HepG2 (cell line): ENCODE measurements around the gene KMT5C. TPM values are rescaled to one million over a fixed set of nuclear protein-coding genes. Genes with fewer than 3 reads are reported as not detected.

Experiments used
- ASH2L ChIP-seq: fragments of 300-600, 200-600 bp; sonication (generic); IDR thresholded peaks from 2 replicates; pipeline ENCODE4 v1.7.0; 2017; ENCODE audit warnings: low read depth, mild to moderate bottlenecking, moderate library complexity, mixed read lengths, low read length; ENCODE audit not compliant: insufficient read length
- CEBPZ ChIP-seq: IDR thresholded peaks from 2 replicates; pipeline ENCODE4 v1.6.1; 2012; ENCODE audit warnings: low read length, improper control_type of control experiment
- ERF ChIP-seq: IDR thresholded peaks from 2 replicates; pipeline ENCODE4 v1.6.1; 2018; ENCODE audit warnings: missing biosample characterization, missing genetic modification reagents
- GTF2F1 ChIP-seq: fragments of 150-350 bp; IDR thresholded peaks from 2 replicates; pipeline ENCODE4 v1.6.1; 2014; ENCODE audit warnings: low read length
- HES4 ChIP-seq: sonication (generic); formaldehyde crosslinking; IDR thresholded peaks from 2 replicates; pipeline ENCODE4 v1.9.0; 2021; ENCODE audit warnings: mild to moderate bottlenecking, missing genetic modification reagents, borderline replicate concordance
- HNRNPLL ChIP-seq: fragments of 200-400 bp; formaldehyde crosslinking; IDR thresholded peaks from 2 replicates; pipeline ENCODE4 v1.6.1; 2017; ENCODE audit warnings: mild to moderate bottlenecking, low read depth, low read length; ENCODE audit not compliant: poor library complexity, severe bottlenecking
- HOXA5 ChIP-seq: sonication (generic); formaldehyde crosslinking; IDR thresholded peaks from 2 replicates; pipeline ENCODE4 v1.4.0; 2020; ENCODE audit warnings: missing genetic modification reagents
- MTERF4 ChIP-seq: sonication (generic); formaldehyde crosslinking; IDR thresholded peaks from 2 replicates; pipeline ENCODE4 v1.8.0; 2023; ENCODE audit warnings: mild to moderate bottlenecking, missing genetic modification reagents
- POLR2AphosphoS2 ChIP-seq: IDR thresholded peaks from 2 replicates; pipeline ENCODE4 v1.6.1; 2011; ENCODE audit warnings: low read depth, low read length, improper control_type of control experiment
- SMYD3 ChIP-seq: sonication (generic); formaldehyde crosslinking; IDR thresholded peaks from 2 replicates; pipeline ENCODE4 v1.8.1; 2023; ENCODE audit warnings: mild to moderate bottlenecking, missing genetic modification reagents
- STAT5B ChIP-seq: sonication (generic); formaldehyde crosslinking; IDR thresholded peaks from 2 replicates; pipeline ENCODE4 v1.4.0; 2020; ENCODE audit warnings: missing genetic modification reagents
- TGIF2 ChIP-seq: IDR thresholded peaks from 2 replicates; pipeline ENCODE4 v1.6.1; 2016; ENCODE audit warnings: control low read depth, missing compliant biosample characterization
- TIGD3 ChIP-seq: sonication (generic); formaldehyde crosslinking; IDR thresholded peaks from 2 replicates; pipeline ENCODE4 v1.5.1; 2020; ENCODE audit warnings: mild to moderate bottlenecking, missing genetic modification reagents, borderline replicate concordance
- ZBTB38 ChIP-seq: sonication (generic); formaldehyde crosslinking; IDR thresholded peaks from 2 replicates; pipeline ENCODE4 v1.5.1; 2020; ENCODE audit warnings: mild to moderate bottlenecking, missing genetic modification reagents
- ZGPAT ChIP-seq: IDR thresholded peaks from 2 replicates; pipeline ENCODE4 v1.6.1; 2016; ENCODE audit warnings: mild to moderate bottlenecking
- ZNF264 ChIP-seq: sonication (generic); formaldehyde crosslinking; IDR thresholded peaks from 2 replicates; pipeline ENCODE4 v1.4.0; 2020; ENCODE audit warnings: missing genetic modification reagents
- ZNF274 ChIP-seq: sonication (generic); formaldehyde crosslinking; IDR thresholded peaks from 2 replicates; pipeline ENCODE4 v1.5.1; 2020; ENCODE audit warnings: mild to moderate bottlenecking, missing genetic modification reagents
- ZNF282 ChIP-seq: fragments of 450-650 bp; IDR thresholded peaks from 2 replicates; pipeline ENCODE4 v1.6.1; 2018; ENCODE audit not compliant: partially characterized antibody
- ZNF367 ChIP-seq: sonication (generic); formaldehyde crosslinking; IDR thresholded peaks from 2 replicates; pipeline ENCODE4 v1.4.0; 2020; ENCODE audit warnings: missing genetic modification reagents, borderline replicate concordance
- ZNF558 ChIP-seq: sonication (generic); formaldehyde crosslinking; IDR thresholded peaks from 2 replicates; pipeline ENCODE4 v1.9.0; 2022; ENCODE audit warnings: mild to moderate bottlenecking, missing genetic modification reagents, borderline replicate concordance
- ZNF562 ChIP-seq: sonication (generic); formaldehyde crosslinking; IDR thresholded peaks from 2 replicates; pipeline ENCODE4 v1.8.0; 2022; ENCODE audit warnings: missing genetic modification reagents, borderline replicate concordance
- ZNF660 ChIP-seq: sonication (generic); formaldehyde crosslinking; IDR thresholded peaks from 2 replicates; pipeline ENCODE4 v1.5.1; 2020; ENCODE audit warnings: mild to moderate bottlenecking, low read depth, missing genetic modification reagents, borderline replicate concordance
- ZNF724P ChIP-seq: sonication (generic); formaldehyde crosslinking; IDR thresholded peaks from 2 replicates; pipeline ENCODE4 v1.8.0; 2022; ENCODE audit warnings: missing genetic modification reagents, borderline replicate concordance
- polyA plus RNA-seq, 8 experiments: library from polyadenylated mRNA; depleted of rRNA in 3 of 8; stranded (reverse) in 7 of 8; unstranded in 1 of 8; fragments of >200 nt; fragmentation: Illumina TruSeq in 4 of 8; extraction: Trizol in 4 of 8; gene quantifications; 2 replicates each; pipeline versions ENCODE4 v1.2.1 to v1.2.3, GENCODE V29; 2011 to 2016; ENCODE audit warnings: low read depth in 4 of 8, missing spikeins in 1 of 8, mixed read lengths in 1 of 8; ENCODE audit not compliant: insufficient read depth in 1 of 8
- total RNA-seq, 5 experiments: library from RNA; depleted of rRNA; stranded (reverse); fragments of >200 nt; fragmentation: Illumina TruSeq; extraction: Trizol; gene quantifications; 2 replicates each; pipeline ENCODE4 v1.2.3, GENCODE V29; 2016; ENCODE audit warnings: low read depth in 1 of 5

The KMT5C gene
- total and polyA plus RNA-seq, 2 of the 13 experiments (the other 11 are each of a cell fraction or from before 2014, with no cell fraction given): 5.5 to 9.0 TPM

GRCh38 chr19:55385724-55386492 lies 46.2 kb downstream of the KMT5C start, which contains the start of gene RPL28 (continued):
- TF ChIP-seq ZNF724P (CRISPR knock-in tag) (peak; percentile 78; the same call in 1 of the 2 replicates), ZNF282 (no peak), HNRNPLL (peak; percentile 5), ZNF367 (CRISPR knock-in tag) (0 out of 2 replicates have a peak, but pooled peaks have one; percentile 61), ERF (peak; percentile 80), ZBTB38 (peak; percentile 65; the same call in 1 of the 2 replicates), ZNF264 (CRISPR knock-in tag) (peak; percentile 67; the same call in 1 of the 2 replicates), SMYD3 (no peak), ZNF562 (CRISPR knock-in tag) (no peak), TIGD3 (peak; percentile 62; the same call in 1 of the 2 replicates), CEBPZ (no peak), STAT5B (CRISPR knock-in tag) (0 out of 2 replicates have a peak, but pooled peaks have one; percentile 66), ZNF660 (CRISPR knock-in tag) (no peak), ZNF558 (CRISPR knock-in tag) (peak; percentile 18; the same call in 1 of the 2 replicates), HES4 (CRISPR knock-in tag) (peak; percentile 93), ASH2L (peak; percentile 15), ZGPAT (CRISPR knock-in tag) (peak; percentile 69; the same call in 1 of the 2 replicates), POLR2AphosphoS2 (peak; percentile 62; the same call in 1 of the 2 replicates), HOXA5 (peak; percentile 4), TGIF2 (peak; percentile 61; the same call in 1 of the 2 replicates), GTF2F1 (peak; percentile 72; the same call in 1 of the 2 replicates), ZNF274 (CRISPR knock-in tag) (peak; percentile 18; the same call in 1 of the 2 replicates), MTERF4 (CRISPR knock-in tag) (peak; percentile 96)
